D721Med (cell line): ENCODE measurements around the gene ARHGAP26.

Experiments
- DNase-seq: peaks from one replicate; pipeline ENCODE4 v3.0.0; 2011; ENCODE audit warnings: low spot score; ENCODE audit not compliant: insufficient read length
- FAIRE-seq: peaks from 2 replicates; lab custom pipeline; 2011; peaks lifted over from hg19 to GRCh38; lab: Jason Lieb, UNC
- TF ChIP-seq, protein P1 (sequence below): IDR thresholded peaks from 2 replicates; pipeline ENCODE4 v1.5.1; 2012; ENCODE audit warnings: mild to moderate bottlenecking, control low read depth; ENCODE audit not compliant: insufficient read depth; ENCODE audit errors: missing control alignments

Gene ARHGAP26

DNA sequence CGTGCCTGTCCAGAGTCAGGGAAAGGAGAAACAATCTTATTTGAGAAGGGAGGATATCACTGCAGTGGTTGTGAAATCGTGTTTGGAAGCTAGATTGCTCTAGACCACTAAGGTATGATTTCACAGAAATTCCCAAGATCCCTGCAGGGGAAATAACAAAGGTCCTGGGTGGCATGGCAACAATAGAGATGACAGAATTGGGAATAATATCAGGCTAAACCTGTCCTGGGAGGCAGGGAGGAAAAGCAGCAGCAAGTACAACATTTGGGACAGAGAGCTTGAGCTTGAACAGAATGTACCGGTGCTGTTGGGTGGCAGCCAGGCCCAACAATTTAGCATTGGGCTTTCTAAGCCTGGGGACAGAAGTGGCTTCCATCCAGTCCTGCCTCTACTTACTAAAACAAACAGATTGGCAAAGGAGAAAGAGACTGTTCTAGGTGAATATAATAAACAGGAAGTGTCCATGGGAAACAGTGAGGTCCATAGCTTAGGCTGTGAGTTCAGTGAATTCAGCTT lies 17.0 kb upstream of the ARHGAP26 start:
- TF ChIP-seq, protein P1, sequence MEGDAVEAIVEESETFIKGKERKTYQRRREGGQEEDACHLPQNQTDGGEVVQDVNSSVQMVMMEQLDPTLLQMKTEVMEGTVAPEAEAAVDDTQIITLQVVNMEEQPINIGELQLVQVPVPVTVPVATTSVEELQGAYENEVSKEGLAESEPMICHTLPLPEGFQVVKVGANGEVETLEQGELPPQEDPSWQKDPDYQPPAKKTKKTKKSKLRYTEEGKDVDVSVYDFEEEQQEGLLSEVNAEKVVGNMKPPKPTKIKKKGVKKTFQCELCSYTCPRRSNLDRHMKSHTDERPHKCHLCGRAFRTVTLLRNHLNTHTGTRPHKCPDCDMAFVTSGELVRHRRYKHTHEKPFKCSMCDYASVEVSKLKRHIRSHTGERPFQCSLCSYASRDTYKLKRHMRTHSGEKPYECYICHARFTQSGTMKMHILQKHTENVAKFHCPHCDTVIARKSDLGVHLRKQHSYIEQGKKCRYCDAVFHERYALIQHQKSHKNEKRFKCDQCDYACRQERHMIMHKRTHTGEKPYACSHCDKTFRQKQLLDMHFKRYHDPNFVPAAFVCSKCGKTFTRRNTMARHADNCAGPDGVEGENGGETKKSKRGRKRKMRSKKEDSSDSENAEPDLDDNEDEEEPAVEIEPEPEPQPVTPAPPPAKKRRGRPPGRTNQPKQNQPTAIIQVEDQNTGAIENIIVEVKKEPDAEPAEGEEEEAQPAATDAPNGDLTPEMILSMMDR = no peak
- FAIRE-seq = no peak
- no peak for DNase-seq

DNA sequence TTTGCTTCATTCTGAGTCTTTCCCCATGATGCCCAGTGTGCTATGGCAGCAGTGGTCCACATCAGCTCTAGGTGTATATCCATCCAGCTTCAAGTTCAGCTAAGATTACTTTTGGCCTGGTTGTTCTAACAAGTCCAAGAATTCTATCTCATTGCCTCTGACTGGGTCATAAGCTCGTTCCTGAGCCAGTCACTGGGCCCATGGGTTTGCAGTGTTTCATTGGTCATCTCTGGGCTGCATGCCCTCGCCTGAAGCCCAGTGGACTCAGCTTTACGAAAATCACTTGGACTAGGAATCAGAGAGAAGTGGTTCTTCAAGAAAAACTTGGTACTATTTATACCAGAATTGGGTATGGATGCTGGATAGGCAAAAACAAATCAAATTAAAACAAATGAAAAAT lies 16.1 kb upstream of the ARHGAP26 start:
- no peak for FAIRE-seq
- no peak for DNase-seq
- TF ChIP-seq, protein P1 = no peak

DNA sequence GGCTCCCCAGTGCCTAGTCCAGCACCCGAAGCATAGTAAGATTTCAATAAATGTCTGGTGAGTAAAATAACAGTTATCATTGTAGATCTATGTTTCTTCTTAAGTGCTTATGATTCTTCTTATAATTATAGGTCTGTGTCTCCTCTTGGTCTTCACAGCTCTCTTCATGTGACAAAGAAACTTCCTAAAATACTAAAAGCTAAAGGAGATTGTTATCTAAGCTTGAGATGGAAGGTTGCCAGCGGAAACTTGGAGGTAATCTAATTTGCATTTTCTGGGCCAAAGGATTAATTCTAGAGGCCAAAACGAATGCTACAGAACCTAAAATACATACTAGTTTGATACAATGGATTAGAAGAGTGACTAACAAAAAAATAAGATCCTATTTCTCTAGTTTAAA lies 13.6 kb upstream of the ARHGAP26 start:
- DNase-seq (no peak), FAIRE-seq (no peak)
- TF ChIP-seq, protein P1 = no peak

DNA sequence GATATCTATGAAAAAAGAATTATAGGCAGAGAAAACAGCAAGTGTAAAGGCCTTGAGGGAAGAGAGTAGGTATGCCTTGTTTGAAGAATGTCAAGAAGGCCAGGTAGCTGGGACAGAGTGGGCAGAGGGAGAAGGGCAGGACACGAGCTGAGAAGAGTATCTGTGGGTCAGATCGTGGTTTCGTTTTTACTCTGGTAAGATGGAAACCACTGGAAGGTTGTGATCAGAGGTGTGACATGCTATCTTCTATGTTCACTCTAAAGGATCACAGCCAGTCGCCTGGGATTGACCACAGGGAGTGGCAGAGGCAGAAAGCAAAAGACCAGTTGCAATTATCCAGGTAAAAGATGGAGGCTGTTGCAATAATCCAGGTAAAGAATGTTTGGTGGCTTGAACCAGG lies 12.6 kb upstream of the ARHGAP26 start:
- DNase-seq = no peak
- no peak for FAIRE-seq
- TF ChIP-seq, protein P1 = no peak

DNA sequence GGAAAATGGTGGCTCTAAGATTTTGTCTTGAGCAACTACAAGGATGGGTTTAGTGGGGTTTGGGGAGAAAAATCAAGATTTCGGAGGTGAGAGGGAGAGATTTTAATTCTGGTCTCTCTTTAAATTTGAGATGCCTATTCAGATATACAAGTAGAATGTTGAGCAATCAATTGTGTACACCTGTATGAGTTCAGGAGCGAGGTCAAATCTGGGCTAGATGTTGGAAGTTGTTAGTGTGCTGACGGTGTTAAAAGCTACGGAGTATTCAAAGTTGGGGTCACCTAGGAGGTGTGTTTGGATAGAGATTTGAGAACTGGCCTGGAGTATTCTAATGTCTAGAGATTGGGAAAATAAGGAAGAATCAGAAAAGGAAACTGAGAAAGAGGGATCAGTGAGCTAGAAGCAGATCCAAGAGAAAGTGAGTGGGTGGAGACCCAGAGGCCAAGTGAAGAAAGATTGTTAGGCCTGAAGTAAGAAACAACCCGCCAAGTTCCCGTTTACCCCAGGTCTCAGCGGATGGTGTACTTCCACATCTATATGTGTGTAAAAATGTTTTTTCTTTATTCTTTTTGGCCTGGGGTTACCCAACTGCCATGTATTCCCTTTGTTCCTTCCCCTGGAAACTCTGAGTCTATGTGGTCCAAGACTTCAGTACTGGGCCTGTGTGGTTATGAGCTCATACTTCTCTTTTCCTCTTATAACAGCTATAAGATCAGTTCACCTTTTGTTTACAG lies 11.9 kb upstream of the ARHGAP26 start:
- DNase-seq (no peak), FAIRE-seq (no peak)
- TF ChIP-seq, protein P1 = no peak

DNA sequence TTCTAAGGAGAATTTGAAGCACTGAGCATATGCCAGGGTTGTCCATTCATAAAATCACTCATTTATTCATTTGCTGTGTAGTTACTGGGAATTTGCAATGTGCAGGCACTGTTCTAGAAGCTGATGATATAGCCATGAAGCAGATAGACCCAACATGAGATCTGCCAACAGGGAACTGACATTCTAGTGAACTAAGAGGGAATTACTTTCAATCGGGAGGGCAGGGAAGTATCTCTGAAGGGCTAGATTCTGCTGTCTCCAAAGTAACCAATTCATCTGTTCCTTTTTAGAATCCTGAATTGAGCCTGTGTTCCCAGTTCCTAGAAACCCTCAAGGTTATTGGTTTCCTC lies 11.4 kb upstream of the ARHGAP26 start:
- DNase-seq (no peak), FAIRE-seq (no peak)
- TF ChIP-seq, protein P1 = no peak

DNA sequence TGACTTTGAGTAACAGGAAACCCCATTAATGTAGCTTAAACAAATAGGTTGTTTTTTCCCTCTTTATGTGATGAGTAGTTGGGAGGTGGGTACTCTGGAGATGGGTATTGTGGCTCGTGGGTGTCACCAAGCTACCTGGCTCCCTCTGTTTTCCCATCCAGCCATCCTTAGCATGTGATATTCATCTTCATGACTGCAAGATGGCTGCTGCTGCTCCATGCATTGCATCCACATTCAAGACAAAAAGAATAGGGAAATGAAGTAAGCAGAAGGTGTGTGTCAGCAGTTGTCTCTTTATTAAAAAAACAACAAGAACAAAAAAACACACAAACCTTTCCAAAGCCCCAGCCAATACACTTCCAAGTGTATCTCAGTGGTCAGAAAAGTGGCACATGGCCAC lies 6.5 kb upstream of the ARHGAP26 start:
- FAIRE-seq = no peak
- TF ChIP-seq, protein P1 = no peak
- no peak for DNase-seq
